HepG2 (cell line): Measurements from ENCODE around the gene NME4. TPM values are rescaled to one million over a fixed set of nuclear protein-coding genes. Genes with fewer than 3 reads are reported as not detected.

Experiments
- HNF1A ChIP-seq, 2 experiments: sonication (generic) in 1 of 2; formaldehyde crosslinking in 1 of 2; IDR thresholded peaks; 2 replicates each; pipeline versions ENCODE4 v1.4.0 to v1.6.1; 2016 to 2020; ENCODE audit warnings: borderline replicate concordance in 1 of 2, low read depth in 1 of 2, mild to moderate bottlenecking in 1 of 2, missing genetic modification reagents in 1 of 2
- MBNL3 ChIP-seq: fragments of 250-450 bp; sonication (Bioruptor Pico); conservative IDR thresholded peaks from 2 replicates; pipeline ENCODE4 v1.8.0; 2022; ENCODE audit warnings: mild to moderate bottlenecking, inconsistent platforms
- SPEN ChIP-seq: sonication (generic); formaldehyde crosslinking; IDR thresholded peaks from 2 replicates; pipeline ENCODE4 v1.5.1; 2020; ENCODE audit warnings: low read depth, mild to moderate bottlenecking, missing genetic modification reagents
- XBP1 ChIP-seq: sonication (generic); formaldehyde crosslinking; IDR thresholded peaks from 2 replicates; pipeline ENCODE4 v1.5.0; 2020; ENCODE audit warnings: missing genetic modification reagents
- ZBTB7A ChIP-seq: sonication (generic); formaldehyde crosslinking; IDR thresholded peaks from 2 replicates; pipeline ENCODE4 v1.8.0; 2022; ENCODE audit warnings: mild to moderate bottlenecking, missing genetic modification reagents
- ZNF280D ChIP-seq: sonication (generic); formaldehyde crosslinking; IDR thresholded peaks from 2 replicates; pipeline ENCODE4 v1.5.1; 2020; ENCODE audit warnings: mild to moderate bottlenecking, missing genetic modification reagents
- ZNF546 ChIP-seq: sonication (generic); formaldehyde crosslinking; conservative IDR thresholded peaks from 2 replicates; pipeline ENCODE4 v1.8.1; 2023; ENCODE audit warnings: mild to moderate bottlenecking, missing genetic modification reagents
- ZNF558 ChIP-seq: sonication (generic); formaldehyde crosslinking; IDR thresholded peaks from 2 replicates; pipeline ENCODE4 v1.9.0; 2022; ENCODE audit warnings: mild to moderate bottlenecking, missing genetic modification reagents, borderline replicate concordance
- ZNF713 ChIP-seq: sonication (generic); formaldehyde crosslinking; IDR thresholded peaks from 2 replicates; pipeline ENCODE4 v1.4.0; 2020; ENCODE audit warnings: mild to moderate bottlenecking, missing genetic modification reagents
- ZNF724P ChIP-seq: sonication (generic); formaldehyde crosslinking; IDR thresholded peaks from 2 replicates; pipeline ENCODE4 v1.8.0; 2022; ENCODE audit warnings: missing genetic modification reagents, borderline replicate concordance
- ZNF749 ChIP-seq: sonication (generic); formaldehyde crosslinking; IDR thresholded peaks from 2 replicates; pipeline ENCODE4 v1.8.0; 2022; ENCODE audit warnings: mild to moderate bottlenecking, missing genetic modification reagents, moderate library complexity, borderline replicate concordance
- polyA plus RNA-seq, 8 experiments: library from polyadenylated mRNA; depleted of rRNA in 3 of 8; stranded (reverse) in 7 of 8; unstranded in 1 of 8; fragments of >200 nt; fragmentation: Illumina TruSeq in 4 of 8; extraction: Trizol in 4 of 8; gene quantifications; 2 replicates each; pipeline versions ENCODE4 v1.2.1 to v1.2.3, GENCODE V29; 2011 to 2016; ENCODE audit warnings: low read depth in 4 of 8, missing spikeins in 1 of 8, mixed read lengths in 1 of 8; ENCODE audit not compliant: insufficient read depth in 1 of 8
- total RNA-seq, 5 experiments: library from RNA; depleted of rRNA; stranded (reverse); fragments of >200 nt; fragmentation: Illumina TruSeq; extraction: Trizol; gene quantifications; 2 replicates each; pipeline ENCODE4 v1.2.3, GENCODE V29; 2016; ENCODE audit warnings: low read depth in 1 of 5
- TF ChIP-seq, protein P1 (sequence below): sonication (generic); formaldehyde crosslinking; IDR thresholded peaks from 2 replicates; pipeline ENCODE4 v1.4.0; 2020; ENCODE audit warnings: mild to moderate bottlenecking, missing genetic modification reagents
- TF ChIP-seq, protein P2 (sequence below): sonication (generic); formaldehyde crosslinking; IDR thresholded peaks from 2 replicates; pipeline ENCODE4 v1.4.0; 2020; ENCODE audit warnings: missing genetic modification reagents, borderline replicate concordance

Gene NME4
- total and polyA plus RNA-seq, 2 of the 13 experiments (the other 11 are each of a cell fraction or from before 2014, with no cell fraction given): 121 to 263 TPM

GRCh38 chr16:361872-362701 lies 34.9 kb upstream of the NME4 start (continued):
- TF ChIP-seq, protein P1, sequence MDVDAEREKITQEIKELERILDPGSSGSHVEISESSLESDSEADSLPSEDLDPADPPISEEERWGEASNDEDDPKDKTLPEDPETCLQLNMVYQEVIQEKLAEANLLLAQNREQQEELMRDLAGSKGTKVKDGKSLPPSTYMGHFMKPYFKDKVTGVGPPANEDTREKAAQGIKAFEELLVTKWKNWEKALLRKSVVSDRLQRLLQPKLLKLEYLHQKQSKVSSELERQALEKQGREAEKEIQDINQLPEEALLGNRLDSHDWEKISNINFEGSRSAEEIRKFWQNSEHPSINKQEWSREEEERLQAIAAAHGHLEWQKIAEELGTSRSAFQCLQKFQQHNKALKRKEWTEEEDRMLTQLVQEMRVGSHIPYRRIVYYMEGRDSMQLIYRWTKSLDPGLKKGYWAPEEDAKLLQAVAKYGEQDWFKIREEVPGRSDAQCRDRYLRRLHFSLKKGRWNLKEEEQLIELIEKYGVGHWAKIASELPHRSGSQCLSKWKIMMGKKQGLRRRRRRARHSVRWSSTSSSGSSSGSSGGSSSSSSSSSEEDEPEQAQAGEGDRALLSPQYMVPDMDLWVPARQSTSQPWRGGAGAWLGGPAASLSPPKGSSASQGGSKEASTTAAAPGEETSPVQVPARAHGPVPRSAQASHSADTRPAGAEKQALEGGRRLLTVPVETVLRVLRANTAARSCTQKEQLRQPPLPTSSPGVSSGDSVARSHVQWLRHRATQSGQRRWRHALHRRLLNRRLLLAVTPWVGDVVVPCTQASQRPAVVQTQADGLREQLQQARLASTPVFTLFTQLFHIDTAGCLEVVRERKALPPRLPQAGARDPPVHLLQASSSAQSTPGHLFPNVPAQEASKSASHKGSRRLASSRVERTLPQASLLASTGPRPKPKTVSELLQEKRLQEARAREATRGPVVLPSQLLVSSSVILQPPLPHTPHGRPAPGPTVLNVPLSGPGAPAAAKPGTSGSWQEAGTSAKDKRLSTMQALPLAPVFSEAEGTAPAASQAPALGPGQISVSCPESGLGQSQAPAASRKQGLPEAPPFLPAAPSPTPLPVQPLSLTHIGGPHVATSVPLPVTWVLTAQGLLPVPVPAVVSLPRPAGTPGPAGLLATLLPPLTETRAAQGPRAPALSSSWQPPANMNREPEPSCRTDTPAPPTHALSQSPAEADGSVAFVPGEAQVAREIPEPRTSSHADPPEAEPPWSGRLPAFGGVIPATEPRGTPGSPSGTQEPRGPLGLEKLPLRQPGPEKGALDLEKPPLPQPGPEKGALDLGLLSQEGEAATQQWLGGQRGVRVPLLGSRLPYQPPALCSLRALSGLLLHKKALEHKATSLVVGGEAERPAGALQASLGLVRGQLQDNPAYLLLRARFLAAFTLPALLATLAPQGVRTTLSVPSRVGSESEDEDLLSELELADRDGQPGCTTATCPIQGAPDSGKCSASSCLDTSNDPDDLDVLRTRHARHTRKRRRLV: no peak
- TF ChIP-seq ZNF713: no peak; the same call in 1 of the 2 replicates
- peak; percentile 89; the same call in 1 of the 2 replicates for TF ChIP-seq ZNF724P (CRISPR knock-in tag)
- no peak for TF ChIP-seq ZNF546
- peak; percentile 95 for TF ChIP-seq ZBTB7A (CRISPR knock-in tag)
- peak; percentile 46; the same call in 1 of the 2 replicates for TF ChIP-seq ZNF558
- peak; percentile 81 for TF ChIP-seq SPEN (CRISPR knock-in tag)
- TF ChIP-seq HNF1A (IDR thresholded peaks at IDR 0.05; ENCODE audit: low read depth): no peak
- peak; percentile 53; the same call in 1 of the 2 replicates for TF ChIP-seq HNF1A (CRISPR knock-in tag; IDR thresholded peaks at IDR 0.05; ENCODE audit: borderline replicate concordance)
- TF ChIP-seq XBP1 (CRISPR knock-in tag): no peak
- 0 out of 2 replicates have a peak, but pooled peaks have one; percentile 63 for TF ChIP-seq ZNF280D (CRISPR knock-in tag)
- TF ChIP-seq, protein P2, sequence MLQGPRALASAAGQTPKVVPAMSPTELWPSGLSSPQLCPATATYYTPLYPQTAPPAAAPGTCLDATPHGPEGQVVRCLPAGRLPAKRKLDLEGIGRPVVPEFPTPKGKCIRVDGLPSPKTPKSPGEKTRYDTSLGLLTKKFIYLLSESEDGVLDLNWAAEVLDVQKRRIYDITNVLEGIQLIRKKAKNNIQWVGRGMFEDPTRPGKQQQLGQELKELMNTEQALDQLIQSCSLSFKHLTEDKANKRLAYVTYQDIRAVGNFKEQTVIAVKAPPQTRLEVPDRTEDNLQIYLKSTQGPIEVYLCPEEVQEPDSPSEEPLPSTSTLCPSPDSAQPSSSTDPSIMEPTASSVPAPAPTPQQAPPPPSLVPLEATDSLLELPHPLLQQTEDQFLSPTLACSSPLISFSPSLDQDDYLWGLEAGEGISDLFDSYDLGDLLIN: no peak
- no peak for TF ChIP-seq MBNL3 (CRISPR knock-in tag)
- no peak for TF ChIP-seq ZNF749
